HL-60 (cell line): ENCODE data around the gene C14orf180.

Source experiments
- DNase-seq, 2 experiments: peaks; one replicate each; pipeline ENCODE4 v3.0.0-alpha.2; 2010 to 2020; ENCODE audit warnings: low read depth in 1 of 2, low spot score in 1 of 2
- H3K27ac ChIP-seq: fragments of 250-450 bp; sonication (Bioruptor Pico); replicated peaks from 2 replicates; pipeline ENCODE4 v1.5.1; 2020; ENCODE audit warnings: mild to moderate bottlenecking, moderate library complexity
- H3K27me3 ChIP-seq: fragments of 250-450 bp; sonication (Bioruptor Pico); 2 replicates; pipeline ENCODE4 v1.5.1; 2021; ENCODE audit warnings: mild to moderate bottlenecking, moderate library complexity; ENCODE audit not compliant: insufficient read depth, poor library complexity, severe bottlenecking
- H3K4me3 ChIP-seq: replicated peaks from 2 replicates; pipeline ENCODE4 v1.5.1; 2011; ENCODE audit warnings: mild to moderate bottlenecking, control low read depth, low read length; ENCODE audit not compliant: insufficient read depth
- CTCF ChIP-seq: IDR thresholded peaks from one replicate; pipeline ENCODE4 v1.5.1; 2011; ENCODE audit warnings: low read length, control low read depth, inconsistent platforms; ENCODE audit not compliant: insufficient read depth
- GABPA ChIP-seq: IDR thresholded peaks from 2 replicates; pipeline ENCODE4 v1.6.1; 2012; ENCODE audit warnings: low read depth
- POLR2AphosphoS5 ChIP-seq: IDR thresholded peaks from 2 replicates; pipeline ENCODE4 v1.6.1; 2012; ENCODE audit warnings: low read depth
- REST ChIP-seq: IDR thresholded peaks from 2 replicates; pipeline ENCODE4 v1.6.1; 2012; ENCODE audit warnings: low read depth; ENCODE audit not compliant: insufficient replicate concordance
- SPI1 ChIP-seq: IDR thresholded peaks from 2 replicates; pipeline ENCODE4 v1.6.1; 2012; ENCODE audit warnings: low read depth, mild to moderate bottlenecking, borderline replicate concordance

C14orf180 gene

GRCh38 chr14:104595116-104595675 is 15.6 kb downstream of the C14orf180 start:
- Histone ChIP-seq H3K27ac (no peak overlapping the region), H3K27me3 (no peaks in the 10 kb centered on the region), H3K4me3 (no peak overlapping the region)
- no peak for DNase-seq
- TF ChIP-seq SPI1 (no peak), CTCF (no peak), GABPA (no peak), REST (no peak), POLR2AphosphoS5 (no peak)

- TF ChIP-seq CTCF (no peak), GABPA (no peak), SPI1 (no peak), REST (no peak), POLR2AphosphoS5 (no peak)
- Histone ChIP-seq H3K27ac (no peak overlapping the region), H3K27me3 (no peaks in the 10 kb centered on the region), H3K4me3 (no peak overlapping the region)
- no peak for DNase-seq
Measured at GRCh38 chr14:104595911-104596450, 16.4 kb downstream of the C14orf180 start.

GRCh38 chr14:104596451-104596918 is 16.9 kb downstream of the C14orf180 start:
- no peak for TF ChIP-seq REST
- no peak for TF ChIP-seq CTCF
- TF ChIP-seq GABPA, result no peak
- no peak for TF ChIP-seq POLR2AphosphoS5
- TF ChIP-seq SPI1, result no peak
- no peak overlapping the region for H3K27ac ChIP-seq
- no peaks in the 10 kb centered on the region for H3K27me3 ChIP-seq
- DNase-seq, result no peak
- no peak overlapping the region for H3K4me3 ChIP-seq
